Fibroblast of villous mesenchyme (primary cell): ENCODE measurements around the gene TRAF2. TPM values are rescaled to one million over a fixed set of nuclear protein-coding genes. Genes with fewer than 3 reads are reported as not detected.

Experiments used
- DNase-seq: peaks from one replicate; pipeline ENCODE4 v3.0.0-alpha.2; 2010; ENCODE audit warnings: low read depth
- H3K4me3 ChIP-seq: 2 replicates; pipeline ENCODE4 v1.5.1; 2011; ENCODE audit warnings: low read depth, mild to moderate bottlenecking, low read length
- total RNA-seq: library from RNA; depleted of rRNA; stranded (reverse); fragments of >200 nt; gene quantifications from 2 replicates; pipeline ENCODE4 v1.2.3, GENCODE V29; 2012
- TF ChIP-seq, protein P1 (sequence below): IDR thresholded peaks from 2 replicates; pipeline ENCODE4 v1.5.1; 2012; ENCODE audit warnings: low read depth, mild to moderate bottlenecking, low read length; ENCODE audit not compliant: insufficient read depth

The TRAF2 gene
- total RNA-seq, 1 donor, result 16.8 TPM

GRCh38 chr9:136913701-136914438 is 27.6 kb downstream of the TRAF2 start:
- DNase-seq, result no peak
- TF ChIP-seq, protein P1, sequence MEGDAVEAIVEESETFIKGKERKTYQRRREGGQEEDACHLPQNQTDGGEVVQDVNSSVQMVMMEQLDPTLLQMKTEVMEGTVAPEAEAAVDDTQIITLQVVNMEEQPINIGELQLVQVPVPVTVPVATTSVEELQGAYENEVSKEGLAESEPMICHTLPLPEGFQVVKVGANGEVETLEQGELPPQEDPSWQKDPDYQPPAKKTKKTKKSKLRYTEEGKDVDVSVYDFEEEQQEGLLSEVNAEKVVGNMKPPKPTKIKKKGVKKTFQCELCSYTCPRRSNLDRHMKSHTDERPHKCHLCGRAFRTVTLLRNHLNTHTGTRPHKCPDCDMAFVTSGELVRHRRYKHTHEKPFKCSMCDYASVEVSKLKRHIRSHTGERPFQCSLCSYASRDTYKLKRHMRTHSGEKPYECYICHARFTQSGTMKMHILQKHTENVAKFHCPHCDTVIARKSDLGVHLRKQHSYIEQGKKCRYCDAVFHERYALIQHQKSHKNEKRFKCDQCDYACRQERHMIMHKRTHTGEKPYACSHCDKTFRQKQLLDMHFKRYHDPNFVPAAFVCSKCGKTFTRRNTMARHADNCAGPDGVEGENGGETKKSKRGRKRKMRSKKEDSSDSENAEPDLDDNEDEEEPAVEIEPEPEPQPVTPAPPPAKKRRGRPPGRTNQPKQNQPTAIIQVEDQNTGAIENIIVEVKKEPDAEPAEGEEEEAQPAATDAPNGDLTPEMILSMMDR, result no peak
- H3K4me3 ChIP-seq, result no peak overlapping the region

GRCh38 chr9:136915632-136916329 is 29.5 kb downstream of the TRAF2 start:
- no peak for DNase-seq

DNA sequence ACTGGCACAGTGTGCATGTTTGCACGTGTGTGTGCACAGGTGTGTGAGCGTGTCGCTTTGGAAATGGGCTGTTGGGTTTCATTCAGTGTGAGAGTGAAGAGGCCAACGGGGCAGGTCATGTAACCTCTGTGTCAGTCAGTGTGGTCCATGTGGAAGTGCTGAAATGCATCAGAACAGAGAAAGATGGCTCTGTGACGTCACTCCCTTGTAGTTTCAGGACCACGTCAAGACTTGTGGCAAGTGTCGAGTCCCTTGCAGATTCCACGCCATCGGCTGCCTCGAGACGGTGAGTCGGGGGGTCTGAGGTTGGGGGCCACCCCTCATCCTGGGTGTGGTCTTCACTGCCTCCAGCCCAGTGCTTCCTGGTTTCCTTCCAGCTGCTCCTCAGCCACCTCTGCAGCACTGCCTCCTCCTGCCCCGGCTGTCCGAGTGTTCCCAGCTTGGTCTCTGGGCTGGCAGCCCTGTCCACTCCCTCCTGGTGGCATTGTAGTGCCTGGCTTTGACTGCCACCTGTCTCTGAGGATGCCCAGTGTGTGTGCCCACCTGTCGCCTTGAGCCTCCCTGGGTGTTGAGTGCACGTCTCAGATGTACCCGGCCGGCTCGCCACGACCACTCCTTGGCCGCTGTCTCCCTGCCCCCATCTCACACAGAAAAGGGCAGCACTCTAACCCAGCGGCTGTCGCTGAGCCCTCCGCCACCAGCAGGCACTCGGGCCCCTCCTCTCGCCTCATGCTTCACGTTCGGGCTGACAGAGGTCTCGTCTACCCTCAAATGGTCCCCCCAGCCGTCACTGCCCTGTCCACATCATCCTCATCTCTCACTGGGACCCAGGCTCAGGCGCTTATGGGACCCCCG is 30.2 kb downstream of the TRAF2 start:
- no peak for DNase-seq
- H3K4me3 ChIP-seq, result no peak overlapping the region
- TF ChIP-seq, protein P1, result no peak

More at GRCh38 chr9:136915632-136916329, 29.5 kb downstream of the TRAF2 start:
- TF ChIP-seq, protein P1, result no peak
- H3K4me3 ChIP-seq, result no peak overlapping the region

- H3K4me3 ChIP-seq, result no peak overlapping the region
- no peak for DNase-seq
- TF ChIP-seq, protein P1, result no peak
These were observed 31.6 kb downstream of the TRAF2 start for GRCh38 chr9:136917902-136918301.

GRCh38 chr9:136920069-136920468 is 33.8 kb downstream of the TRAF2 start:
- H3K4me3 ChIP-seq, result no peak overlapping the region
- TF ChIP-seq, protein P1, result no peak
- DNase-seq, result no peak

GRCh38 chr9:136920734-136921231 is 34.5 kb downstream of the TRAF2 start:
- no peak for DNase-seq
- TF ChIP-seq, protein P1, result no peak
- H3K4me3 ChIP-seq, result no peak overlapping the region
